ENCODE results near the gene NOL3.

The NOL3 gene

DNA sequence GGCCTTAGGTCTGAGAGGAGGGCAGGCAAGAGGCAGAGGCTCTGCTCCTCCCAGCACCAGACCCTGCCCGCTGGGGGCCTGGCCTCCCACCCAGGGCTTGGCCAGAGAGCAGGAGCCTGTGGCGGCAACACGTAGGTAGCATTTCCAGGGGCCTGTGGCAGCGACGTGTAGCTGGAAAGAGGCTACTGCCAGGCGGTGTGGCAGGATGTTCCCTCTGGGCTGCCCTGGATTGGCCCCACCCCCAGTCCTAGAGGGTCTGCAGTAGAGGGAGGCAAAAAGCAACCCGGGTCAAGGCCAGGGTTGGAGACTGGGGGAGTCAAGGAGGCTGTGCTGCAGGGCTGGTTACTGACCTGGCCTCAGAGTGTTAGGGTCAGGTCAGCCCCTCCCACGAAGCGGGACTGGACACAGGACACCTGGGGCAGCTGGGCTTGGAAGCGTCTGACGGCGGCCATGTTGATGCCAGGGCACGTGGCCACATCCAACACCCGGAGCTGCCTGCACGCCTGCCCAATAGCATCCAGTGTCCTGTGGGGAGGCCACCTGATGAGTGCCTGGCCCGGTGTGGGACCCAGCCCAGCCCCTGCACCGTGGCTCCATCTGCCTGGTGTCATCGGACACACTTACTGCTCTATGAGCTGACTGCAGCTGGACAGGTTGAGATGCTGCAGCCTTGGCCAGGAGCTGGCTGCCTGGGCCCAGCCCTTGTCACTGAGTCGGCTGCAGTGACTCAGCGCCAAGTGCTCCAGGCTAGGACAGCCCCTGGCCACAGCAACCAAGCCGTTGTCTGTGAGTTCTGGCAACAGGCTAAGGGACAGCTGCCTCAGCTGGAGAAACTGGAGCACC lies 37.1 kb downstream of the NOL3 start:
- DNase-seq, result no peak

DNA sequence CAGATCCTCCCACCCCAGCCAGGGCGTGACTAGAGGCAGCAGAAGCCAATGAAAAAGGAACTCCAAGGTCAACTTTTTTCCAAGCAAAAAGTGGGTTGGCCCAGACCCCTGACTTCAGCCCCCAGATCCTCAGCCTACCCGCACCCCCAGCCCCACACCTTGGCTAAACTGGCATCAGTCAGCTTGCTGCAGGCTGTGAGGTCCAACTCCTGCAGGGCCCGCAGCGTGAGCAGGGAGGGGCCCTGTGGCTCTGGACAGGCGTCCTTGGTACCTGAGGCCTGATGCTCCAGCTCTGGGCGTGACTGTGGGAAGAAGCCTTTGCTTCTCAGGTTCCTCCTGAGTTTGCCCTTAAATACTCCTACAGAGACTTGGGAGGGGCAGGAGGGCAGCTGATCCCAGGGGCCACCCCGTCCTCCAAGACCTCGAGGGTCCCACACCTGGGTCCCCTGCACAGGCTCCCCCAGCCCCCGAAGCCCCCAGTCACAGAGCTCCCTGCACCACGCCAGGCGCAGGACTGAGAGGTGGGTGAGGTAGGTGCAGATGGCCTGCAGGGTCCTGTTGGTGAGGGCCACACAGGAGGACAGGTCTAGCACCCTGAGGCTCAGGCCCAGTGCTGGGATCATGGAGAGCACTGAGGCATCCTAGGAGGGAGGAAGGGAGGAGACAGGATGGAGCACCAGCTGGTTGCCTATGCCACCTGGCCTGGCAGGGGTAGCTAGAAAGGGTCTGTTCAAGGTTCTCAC lies 38.0 kb downstream of the NOL3 start:
- DNase-seq, result no peak

DNA sequence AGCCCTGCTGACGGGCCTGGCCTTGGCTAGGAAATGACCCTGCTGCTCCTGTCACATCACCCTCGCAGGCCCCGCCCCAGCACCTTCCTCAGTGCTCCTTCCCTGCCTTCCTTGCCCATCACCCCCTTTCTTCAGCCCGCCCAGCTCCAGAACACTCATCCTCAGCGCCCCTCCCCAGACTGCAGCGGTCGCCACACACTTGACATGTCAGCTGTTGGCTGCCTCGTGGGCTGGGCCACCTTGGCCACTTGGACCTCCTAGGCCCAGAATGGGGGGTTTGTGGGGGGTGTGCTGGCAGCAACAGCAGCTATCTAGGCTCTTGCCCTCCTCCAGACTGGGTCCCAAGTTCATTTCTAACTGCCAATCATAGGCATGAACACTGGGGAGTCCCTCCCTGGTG lies 39.2 kb downstream of the NOL3 start:
- no peak for DNase-seq

DNA sequence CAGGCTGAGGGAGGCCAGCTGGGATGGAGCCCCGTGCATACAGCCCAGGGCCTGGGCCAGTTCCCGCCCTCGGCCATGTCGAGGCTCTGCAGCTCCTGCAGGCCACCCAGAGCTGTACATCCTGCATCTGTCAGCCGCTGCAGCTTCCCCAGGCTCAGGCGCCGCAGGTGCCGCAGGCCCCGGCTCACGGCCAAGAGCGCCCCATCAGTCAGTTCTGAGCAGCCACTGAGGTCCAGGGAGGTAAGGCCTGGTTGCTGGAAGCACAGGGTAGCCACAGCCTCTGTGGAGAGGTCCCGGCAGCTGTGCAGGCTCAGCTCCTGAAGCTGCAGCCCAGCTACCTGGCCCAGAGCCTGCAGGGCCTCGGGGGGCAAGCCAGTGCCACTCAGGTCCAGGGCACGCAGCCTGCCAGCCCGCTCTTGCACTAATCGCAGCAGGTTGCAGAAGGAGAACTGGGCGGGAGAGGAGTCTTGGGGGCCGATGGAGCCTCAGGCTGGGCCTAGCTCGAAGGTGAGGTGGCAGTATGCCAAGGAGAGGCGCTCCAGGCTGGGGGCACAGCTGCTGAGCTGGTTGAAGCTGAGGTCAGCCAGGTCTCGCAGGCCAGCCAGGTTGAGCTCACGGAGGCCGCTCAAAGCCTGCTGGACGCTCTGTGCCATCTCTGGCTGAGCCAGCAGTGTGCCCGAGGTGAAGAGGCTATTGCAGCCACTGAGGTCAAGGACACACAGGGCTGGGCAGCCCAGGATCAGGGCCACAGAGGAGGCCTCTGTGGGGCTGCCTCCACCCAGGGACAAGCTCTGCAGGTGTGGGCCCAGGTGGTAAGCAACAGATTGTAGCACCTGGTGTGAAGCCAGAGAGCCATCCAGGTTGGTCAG lies 40.0 kb downstream of the NOL3 start:
- no peak for DNase-seq

DNA sequence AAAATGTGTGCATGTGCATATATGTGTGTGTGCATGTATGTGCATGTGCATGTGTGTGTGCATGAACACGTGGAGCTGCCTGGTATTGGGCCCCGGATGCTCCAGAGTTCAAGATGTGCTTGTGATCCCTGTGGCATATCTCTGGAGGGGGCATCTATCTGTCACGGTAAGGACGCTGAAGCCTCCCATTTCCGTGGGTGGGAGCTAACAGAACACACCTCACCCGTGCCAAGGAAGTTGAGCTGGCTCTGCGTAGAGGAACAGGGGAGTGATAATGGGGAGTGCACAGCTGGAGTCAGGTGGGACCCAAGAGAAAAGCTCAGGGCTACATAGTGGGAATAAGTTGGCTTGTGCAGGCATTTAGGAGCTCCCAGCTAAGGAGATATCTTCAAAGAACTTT lies 41.3 kb downstream of the NOL3 start:
- no peak for DNase-seq

DNA sequence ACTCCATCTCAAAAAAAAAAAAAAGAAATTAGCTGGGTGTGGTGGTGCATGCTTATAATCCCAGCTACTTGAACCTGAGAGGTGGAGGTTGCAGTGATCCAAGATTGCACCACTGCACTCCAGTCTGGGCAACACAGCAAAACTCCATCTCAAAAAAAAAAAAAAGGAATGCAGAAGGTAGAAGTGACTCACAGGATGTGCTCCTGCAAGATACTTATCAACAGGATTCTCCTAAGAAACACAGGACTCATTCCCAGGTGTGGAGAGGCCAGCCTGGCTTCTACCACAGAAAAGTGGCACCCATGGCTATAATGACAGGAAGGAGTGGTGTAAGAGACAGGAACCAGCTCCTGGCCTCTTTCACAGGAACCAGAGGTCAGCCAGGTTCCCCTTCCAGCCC lies 42.4 kb downstream of the NOL3 start:
- no peak for DNase-seq

DNA sequence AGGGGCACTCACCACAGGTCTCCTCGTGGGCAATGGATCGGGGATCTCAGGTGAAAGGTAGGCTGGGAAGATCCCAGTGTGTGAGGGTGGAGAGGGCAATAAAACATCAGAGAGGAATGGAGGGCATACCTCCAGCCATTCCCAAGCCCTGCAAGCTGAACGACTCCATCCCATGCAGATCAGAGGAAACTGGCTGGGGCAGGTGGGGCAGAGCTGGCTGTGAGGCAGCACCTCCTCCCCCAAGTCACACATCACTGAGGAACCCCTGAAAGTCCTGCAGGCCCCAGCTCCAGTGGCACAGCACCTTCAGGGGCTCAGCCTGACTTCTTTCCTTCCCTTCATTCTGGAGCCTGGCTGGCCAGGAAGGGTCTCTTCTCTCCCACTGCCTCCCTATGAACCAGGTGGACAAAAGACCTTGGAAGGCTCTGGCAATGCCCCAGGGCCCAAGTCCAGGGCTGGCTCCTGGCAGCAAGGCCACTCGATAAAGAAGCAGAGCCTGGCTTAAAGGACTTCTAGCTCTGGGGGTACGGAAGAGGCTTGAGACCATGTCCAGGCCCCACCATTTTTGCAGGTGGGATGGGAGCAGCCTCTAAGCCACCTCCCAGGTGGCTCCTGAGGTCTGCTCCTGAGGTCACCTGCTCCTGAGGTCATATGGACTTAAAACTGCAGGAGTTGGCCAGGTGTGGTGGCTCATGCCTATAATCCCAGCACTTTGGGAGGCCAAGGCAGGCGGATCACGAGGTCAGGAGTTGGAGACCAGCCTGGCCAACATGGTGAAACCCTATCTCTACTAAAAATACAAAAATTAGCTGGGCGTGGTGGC lies 43.1 kb downstream of the NOL3 start:
- no peak for DNase-seq

DNA sequence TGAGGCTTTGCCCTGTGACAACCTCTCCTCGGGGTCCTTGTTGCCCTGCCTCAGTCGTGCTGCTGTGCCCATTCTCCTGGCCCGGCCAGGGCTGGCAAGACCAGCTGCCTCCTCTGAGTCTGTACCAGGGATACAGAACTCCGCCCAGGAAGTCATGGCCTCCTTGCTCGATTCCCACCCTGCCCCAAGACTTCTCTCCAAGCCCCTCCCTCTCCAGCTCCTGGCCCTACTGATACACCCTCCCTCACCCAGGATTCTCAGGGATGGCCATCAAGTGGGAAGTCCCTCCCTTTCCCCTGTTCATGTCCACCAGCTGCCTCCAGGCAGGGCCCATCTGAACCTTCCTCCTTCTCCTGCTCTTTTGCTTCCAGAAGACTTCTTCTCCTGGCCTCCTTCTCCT lies 45.4 kb downstream of the NOL3 start:
- DNase-seq, result no peak

DNA sequence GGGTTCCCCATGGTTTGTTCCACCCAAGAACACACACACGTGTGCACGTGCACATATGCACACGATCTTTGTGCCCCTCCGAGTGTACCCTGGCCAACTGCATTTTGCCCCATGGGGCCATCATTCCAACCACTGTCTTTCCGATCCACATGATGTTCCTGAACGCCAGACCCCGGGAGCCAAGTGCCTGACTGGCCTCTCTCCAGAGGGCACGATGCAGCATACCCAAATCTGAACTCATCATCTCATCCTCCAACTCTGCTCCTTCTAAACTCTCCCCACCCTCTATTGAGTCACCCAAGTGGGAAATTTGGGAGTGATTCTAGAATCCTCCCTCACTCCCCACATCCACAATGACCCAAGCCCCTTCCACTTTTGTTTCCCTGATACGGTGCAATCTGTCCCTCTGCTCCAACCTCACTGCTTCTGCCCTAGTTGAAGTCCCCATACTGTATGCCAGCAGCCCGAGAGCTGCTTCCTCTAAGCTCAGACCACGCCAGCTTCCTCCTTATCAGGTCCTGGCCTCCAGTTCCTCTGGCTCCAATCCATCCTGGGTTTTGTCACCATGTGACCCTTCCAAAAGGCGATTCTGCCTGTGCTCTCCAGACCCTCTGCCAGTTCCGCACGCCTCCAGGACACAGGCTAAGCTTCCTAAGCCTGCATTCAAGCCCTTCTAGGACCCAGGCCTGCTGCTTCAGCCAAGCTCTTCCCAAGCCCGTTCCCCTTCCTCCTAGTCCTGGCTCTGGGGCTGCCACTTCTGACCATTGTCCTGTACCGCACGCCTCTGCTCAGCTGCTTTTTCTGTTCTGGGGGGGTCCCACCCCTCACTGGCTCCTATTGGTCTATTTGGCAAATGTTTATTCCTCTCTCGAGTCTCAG lies 46.5 kb downstream of the NOL3 start:
- no peak for DNase-seq

DNA sequence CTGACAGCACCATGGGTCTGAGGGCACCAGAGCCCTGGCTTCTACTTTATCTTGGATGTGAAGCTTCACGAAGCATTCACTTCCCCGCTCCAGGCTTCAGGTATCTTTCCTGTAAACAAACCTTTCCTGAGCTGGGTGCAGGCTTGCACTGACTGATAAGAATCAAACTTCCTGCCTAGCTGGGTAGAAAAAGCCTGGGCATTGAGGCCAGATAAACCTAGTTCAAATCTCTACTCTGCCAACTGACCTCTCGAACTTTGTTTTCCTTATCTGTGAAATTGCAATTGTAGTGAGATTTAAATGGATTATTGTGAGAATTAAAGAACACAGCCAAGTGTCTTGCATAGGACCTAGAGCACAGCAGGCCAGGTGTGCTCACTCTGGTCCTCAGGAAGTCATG lies 53.7 kb downstream of the NOL3 start:
- DNase-seq, result no peak

Data from HCEC 1CT (cell line).